IPS-20b (cell line): Measurements from ENCODE around the gene NCOA6.

ENCODE experiments used
- H3K27ac ChIP-seq: one replicate; pipeline ENCODE4 v1.5.1; 2013; ENCODE audit warnings: low read length
- H3K27me3 ChIP-seq: 2 replicates; pipeline ENCODE4 v1.6.1; 2013; ENCODE audit warnings: mild to moderate bottlenecking, low read length, inconsistent platforms; ENCODE audit not compliant: insufficient read depth
- H3K36me3 ChIP-seq: 2 replicates; pipeline ENCODE4 v1.6.1; 2013; ENCODE audit warnings: low read depth, mild to moderate bottlenecking, inconsistent platforms, low read length, moderate library complexity; ENCODE audit not compliant: insufficient read depth
- H3K4me1 ChIP-seq: 2 replicates; pipeline ENCODE4 v1.6.1; 2013; ENCODE audit warnings: mild to moderate bottlenecking, control low read depth, inconsistent platforms, low read length, moderate library complexity; ENCODE audit not compliant: insufficient read depth
- H3K4me3 ChIP-seq: 2 replicates; pipeline ENCODE4 v1.5.1; 2013; ENCODE audit warnings: mild to moderate bottlenecking, low read length, inconsistent platforms
- H3K9ac ChIP-seq: 2 replicates; pipeline ENCODE4 v1.6.1; 2013; ENCODE audit warnings: low read depth, mild to moderate bottlenecking, inconsistent platforms, low read length, moderate library complexity
- H3K9me3 ChIP-seq: 2 replicates; pipeline ENCODE4 v1.6.1; 2013; ENCODE audit warnings: mild to moderate bottlenecking, low read depth, low read length, inconsistent platforms; ENCODE audit not compliant: insufficient read depth

The NCOA6 gene

GRCh38 chr20:34689486-34689885, 136.0 kb downstream of the NCOA6 start:
- Histone ChIP-seq H3K4me1 (no peaks in the 10 kb centered on the region), H3K36me3 (no peaks in the 10 kb centered on the region), H3K4me3 (no peak overlapping the region), H3K27ac (no peak overlapping the region), H3K27me3 (no peaks in the 10 kb centered on the region), H3K9ac (no peak overlapping the region), H3K9me3 (no peaks in the 10 kb centered on the region)

GRCh38 chr20:34683667-34684066, 141.8 kb downstream of the NCOA6 start:
- Histone ChIP-seq H3K27me3 (no peaks in the 10 kb centered on the region), H3K4me3 (no peak overlapping the region)

GRCh38 chr20:34680586-34681175, 144.8 kb downstream of the NCOA6 start:
- Histone ChIP-seq H3K27ac (no peak overlapping the region), H3K4me3 (no peak overlapping the region), H3K9ac (no peak overlapping the region), H3K27me3 (no peaks in the 10 kb centered on the region), H3K4me1 (no peaks in the 10 kb centered on the region), H3K9me3 (no peaks in the 10 kb centered on the region), H3K36me3 (no peaks in the 10 kb centered on the region)

More at GRCh38 chr20:34683667-34684066, 141.8 kb downstream of the NCOA6 start:
- no peaks in the 10 kb centered on the region for H3K9me3 ChIP-seq
- H3K4me1 ChIP-seq = no peaks in the 10 kb centered on the region
- no peak overlapping the region for H3K27ac ChIP-seq
- H3K36me3 ChIP-seq = no peaks in the 10 kb centered on the region
- H3K9ac ChIP-seq = no peak overlapping the region

GRCh38 chr20:34676642-34677373, 148.6 kb downstream of the NCOA6 start, which contains the start of gene PIGU:
Gene PIGU, minus strand, starts transcription at chr20:34677092. Its CDS starts 7 bp downstream, at chr20:34677085.
- H3K9ac ChIP-seq = peak within 1 kb of the TSS; percentile 67; the same call in 1 of the 2 replicates
- no peaks in the 10 kb centered on the region for H3K9me3 ChIP-seq
- H3K27me3 ChIP-seq = no peaks in the 10 kb centered on the region
- H3K4me3 ChIP-seq = peak within 1 kb of the TSS; percentile 73
- no peaks in the 10 kb centered on the region for H3K4me1 ChIP-seq
- H3K27ac ChIP-seq = no peak within 1 kb of the TSS
- H3K36me3 ChIP-seq = no peaks in the 10 kb centered on the region

- H3K27ac ChIP-seq = no peak overlapping the region
- H3K27me3 ChIP-seq = no peaks in the 10 kb centered on the region
- H3K36me3 ChIP-seq = no peaks in the 10 kb centered on the region
- peak overlapping the region; percentile 67; the same call in 1 of the 2 replicates for H3K9ac ChIP-seq
- no peaks in the 10 kb centered on the region for H3K9me3 ChIP-seq
- H3K4me1 ChIP-seq = no peaks in the 10 kb centered on the region
- peak overlapping the region; percentile 73 for H3K4me3 ChIP-seq
These were observed 149.3 kb downstream of the NCOA6 start for GRCh38 chr20:34675993-34676641.

- H3K36me3 ChIP-seq = no peaks in the 10 kb centered on the region
- no peaks in the 10 kb centered on the region for H3K4me1 ChIP-seq
- no peak overlapping the region for H3K9ac ChIP-seq
- H3K27ac ChIP-seq = no peak overlapping the region
- no peaks in the 10 kb centered on the region for H3K27me3 ChIP-seq
- H3K9me3 ChIP-seq = no peaks in the 10 kb centered on the region
- H3K4me3 ChIP-seq = peak overlapping the region; percentile 73; the same call in 1 of the 2 replicates
These were observed 149.9 kb downstream of the NCOA6 start for GRCh38 chr20:34675561-34675960.

- Histone ChIP-seq H3K27me3 (no peaks in the 10 kb centered on the region), H3K9me3 (no peaks in the 10 kb centered on the region; the same call in 1 of the 2 replicates), H3K4me1 (no peaks in the 10 kb centered on the region), H3K9ac (no peak overlapping the region), H3K4me3 (no peak overlapping the region), H3K27ac (no peak overlapping the region), H3K36me3 (no peaks in the 10 kb centered on the region)
These were observed 152.0 kb downstream of the NCOA6 start for GRCh38 chr20:34673412-34673811.

- H3K9me3 ChIP-seq = no peaks in the 10 kb centered on the region; the same call in 1 of the 2 replicates
- no peak overlapping the region for H3K27ac ChIP-seq
- H3K4me3 ChIP-seq = no peak overlapping the region
- H3K9ac ChIP-seq = no peak overlapping the region
- H3K27me3 ChIP-seq = no peaks in the 10 kb centered on the region
- no peaks in the 10 kb centered on the region for H3K4me1 ChIP-seq
- H3K36me3 ChIP-seq = no peaks in the 10 kb centered on the region
These were observed 156.4 kb downstream of the NCOA6 start for GRCh38 chr20:34669094-34669493.
